GM11168 (cell line): Measurements from ENCODE around the gene CD300H.
"Not testable (repeated sequence)": the region's sequence is repeated elsewhere in the genome, so short reads cannot be mapped to it uniquely, and the experiment has no call there.

Experiments used
- in situ Hi-C: fragments of 300-500 bp; cut with MboI; formaldehyde crosslinking; loops from one replicate; pipeline ENCODE4 v1.12.0; 2022; ENCODE audit warnings: low sequenced_read_pairs; ENCODE audit not compliant: unreplicated experiment

CD300H gene

GRCh38 chr17:74591503-74591902 is 24.2 kb upstream of the CD300H start:
- in situ Hi-C loops = no loop called here

DNA sequence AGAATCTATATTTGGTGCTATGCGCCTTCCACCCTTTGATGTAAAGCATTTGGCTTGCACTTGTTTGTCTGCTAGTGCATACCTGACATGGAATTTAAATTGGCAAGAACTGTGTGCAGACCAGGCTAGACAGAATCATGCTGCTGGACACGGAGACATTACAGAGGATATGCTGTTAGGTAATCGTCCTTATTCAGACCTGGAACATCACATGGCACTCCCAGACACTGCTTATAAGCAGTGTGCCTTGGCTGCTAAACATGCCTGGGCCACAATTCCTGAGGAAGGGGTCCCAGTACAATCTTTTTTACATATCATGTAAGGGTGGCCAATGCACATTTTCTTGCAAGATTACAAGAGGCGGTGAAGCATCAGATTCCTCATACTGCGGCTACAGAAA is 18.4 kb upstream of the CD300H start:
- in situ Hi-C loops = no loop called here

DNA sequence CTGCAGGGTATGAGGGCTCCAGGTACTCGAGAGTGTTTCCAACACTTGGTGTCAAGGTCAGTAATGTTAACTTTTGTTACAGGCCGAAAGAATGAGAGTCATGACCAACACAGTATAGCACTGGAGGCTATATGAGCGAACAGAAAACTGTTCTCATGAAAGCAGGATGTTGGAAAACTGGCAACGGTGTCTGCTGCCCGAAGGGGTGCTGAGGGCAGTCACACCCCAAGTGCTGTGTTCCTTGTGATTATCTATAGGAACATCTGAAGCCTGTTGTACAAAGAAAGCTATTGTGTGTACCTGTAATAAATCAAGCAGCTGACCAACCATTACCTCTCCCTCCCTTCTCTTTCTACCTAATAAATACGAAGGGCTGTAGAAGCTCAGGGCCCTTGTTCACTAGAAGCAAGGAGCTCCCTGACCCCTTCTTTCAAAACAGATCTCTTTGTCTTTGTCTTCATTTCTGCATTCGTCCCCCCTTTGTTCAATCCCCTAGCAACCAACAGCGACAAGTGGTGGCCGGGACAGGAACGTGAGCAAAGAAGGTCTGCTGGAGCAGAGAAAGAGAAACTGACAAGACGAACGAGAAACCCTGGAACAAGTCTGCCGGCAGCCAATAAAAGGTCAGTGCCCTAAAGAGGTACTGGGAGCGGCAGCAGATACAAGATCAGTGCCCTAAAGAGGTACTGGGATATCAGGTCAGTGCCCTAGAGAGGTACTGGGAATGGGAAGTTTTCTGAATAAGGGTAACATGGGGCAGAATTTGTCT is 17.2 kb upstream of the CD300H start:
- in situ Hi-C loops = no loop called here

DNA sequence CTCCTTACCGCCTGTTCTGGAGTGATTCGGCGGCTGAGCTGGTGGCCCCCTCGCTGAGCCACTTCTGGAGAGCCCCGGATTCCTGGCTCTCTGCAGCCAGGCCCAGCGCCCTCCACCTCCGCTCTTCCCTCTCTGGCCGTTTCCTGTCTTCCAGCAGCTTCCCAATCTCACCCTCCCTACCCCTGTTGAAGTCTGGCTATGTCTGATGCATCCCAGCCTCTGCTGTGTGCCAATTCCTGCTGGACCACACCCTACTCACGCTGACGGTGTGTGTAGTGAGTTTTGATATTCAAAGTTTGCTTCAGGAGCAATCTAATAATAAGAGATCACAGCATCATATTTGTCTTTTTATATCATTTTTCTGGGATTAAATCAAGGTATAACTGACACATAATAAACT is 15.3 kb upstream of the CD300H start:
- in situ Hi-C loops = no loop called here

DNA sequence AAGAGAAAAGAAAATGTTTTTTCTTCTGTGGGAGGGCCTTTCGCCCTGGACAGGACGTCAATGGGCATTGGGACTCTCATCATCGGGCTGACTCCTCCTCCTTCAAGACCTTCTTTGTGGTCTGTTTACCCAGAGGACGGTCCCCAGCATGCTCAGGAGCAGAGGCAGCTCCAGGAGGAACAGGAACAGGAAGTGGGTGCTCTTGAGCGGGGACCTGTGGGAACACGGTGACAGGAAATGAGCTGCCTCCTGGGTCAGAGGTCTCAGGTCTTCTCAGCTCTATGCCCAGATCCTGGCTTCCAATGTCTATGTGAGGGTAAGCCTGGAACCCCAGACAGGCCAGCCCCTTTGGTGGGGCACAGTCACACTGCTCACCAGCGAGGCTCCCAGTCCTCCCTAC is 12.6 kb upstream of the CD300H start:
- in situ Hi-C loops = no loop called here

DNA sequence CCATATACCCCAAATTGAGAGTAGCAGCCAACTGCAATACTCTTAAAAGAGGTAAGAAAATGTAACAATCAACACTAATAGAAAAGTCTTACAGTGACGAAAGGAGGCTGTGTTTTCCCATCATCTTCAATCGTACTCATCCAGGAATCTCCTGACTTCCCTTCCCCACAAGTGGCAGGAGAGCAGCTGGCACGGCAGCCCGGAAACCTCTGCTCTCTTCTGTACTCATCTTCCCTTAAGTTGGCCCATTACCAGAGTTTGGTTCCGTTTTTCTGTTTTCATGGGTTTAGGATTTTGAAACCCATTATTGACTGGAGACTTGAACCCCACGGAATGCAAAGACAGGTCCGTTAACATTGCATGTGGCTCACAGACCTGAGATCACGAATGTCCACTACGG is 11.7 kb upstream of the CD300H start:
- in situ Hi-C loops = no loop called here

DNA sequence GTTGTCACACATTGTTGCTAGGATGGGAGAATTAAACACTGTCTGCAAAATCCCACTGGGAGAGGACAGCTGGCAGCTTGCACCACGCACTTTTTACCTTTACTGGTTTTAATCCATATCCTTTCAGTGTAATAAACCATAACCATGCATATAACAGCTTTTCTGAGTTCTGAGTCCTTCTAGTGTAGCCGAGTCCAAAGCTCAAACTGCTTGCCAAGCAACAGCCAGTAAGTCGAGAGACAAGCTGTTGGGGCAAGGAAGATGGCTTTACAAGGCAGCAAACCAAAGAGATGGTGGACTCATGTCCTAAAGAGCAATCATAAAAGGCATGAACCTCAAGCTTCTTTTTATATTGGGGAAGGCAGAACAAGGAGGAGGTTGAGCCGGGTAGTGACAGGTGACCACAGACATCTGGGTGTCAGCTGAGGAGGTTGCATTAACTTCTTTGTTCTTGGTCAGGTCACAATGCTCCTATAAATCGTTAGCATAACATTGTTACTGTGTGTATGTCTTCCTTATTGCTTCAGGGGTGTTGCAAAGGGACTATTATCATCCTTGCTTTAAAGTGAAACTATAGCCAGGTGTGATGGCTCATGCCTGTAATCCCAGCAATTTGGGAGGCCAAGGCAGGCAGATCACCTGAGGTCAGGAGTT is 7.3 kb upstream of the CD300H start:
- in situ Hi-C loops = no loop called here

DNA sequence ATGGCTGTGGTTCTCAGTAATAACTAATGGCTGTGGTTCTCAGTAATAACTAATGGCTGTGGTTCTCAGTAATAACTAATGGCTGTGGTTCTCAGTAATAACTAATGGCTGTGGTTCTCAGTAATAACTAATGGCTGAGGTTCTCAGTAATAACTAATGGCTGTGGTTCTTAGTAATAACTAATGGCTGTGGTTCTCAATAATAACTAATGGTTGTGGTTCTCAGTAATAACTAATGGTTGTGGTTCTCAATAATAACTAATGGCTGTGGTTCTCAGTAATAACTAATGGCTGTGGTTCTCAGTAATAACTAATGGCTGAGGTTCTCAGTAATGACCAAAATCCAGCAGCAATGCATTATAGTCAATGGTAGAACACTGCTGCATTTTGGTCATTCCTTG is 6.3 kb upstream of the CD300H start:
- in situ Hi-C loops = not testable (repeated sequence)

DNA sequence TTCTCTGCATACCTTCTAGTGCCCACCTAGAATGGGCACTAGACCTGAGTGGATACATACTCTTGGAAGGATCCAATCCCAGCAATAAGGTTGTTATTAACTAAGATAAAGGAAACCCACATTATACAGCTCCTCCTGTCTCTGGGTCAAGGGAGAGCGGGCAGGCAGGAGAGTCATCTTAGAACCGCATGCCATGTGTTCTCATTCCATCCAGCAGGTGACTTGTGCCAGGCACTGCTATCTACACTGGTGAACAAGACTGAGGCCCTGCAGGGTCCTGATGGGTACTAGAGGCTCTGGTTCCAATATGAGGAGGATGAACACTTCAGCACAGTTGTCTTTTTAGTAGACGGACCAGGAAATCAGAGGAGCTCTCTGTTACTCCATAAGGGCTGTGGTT is 5.9 kb upstream of the CD300H start:
- in situ Hi-C loops = no loop called here

DNA sequence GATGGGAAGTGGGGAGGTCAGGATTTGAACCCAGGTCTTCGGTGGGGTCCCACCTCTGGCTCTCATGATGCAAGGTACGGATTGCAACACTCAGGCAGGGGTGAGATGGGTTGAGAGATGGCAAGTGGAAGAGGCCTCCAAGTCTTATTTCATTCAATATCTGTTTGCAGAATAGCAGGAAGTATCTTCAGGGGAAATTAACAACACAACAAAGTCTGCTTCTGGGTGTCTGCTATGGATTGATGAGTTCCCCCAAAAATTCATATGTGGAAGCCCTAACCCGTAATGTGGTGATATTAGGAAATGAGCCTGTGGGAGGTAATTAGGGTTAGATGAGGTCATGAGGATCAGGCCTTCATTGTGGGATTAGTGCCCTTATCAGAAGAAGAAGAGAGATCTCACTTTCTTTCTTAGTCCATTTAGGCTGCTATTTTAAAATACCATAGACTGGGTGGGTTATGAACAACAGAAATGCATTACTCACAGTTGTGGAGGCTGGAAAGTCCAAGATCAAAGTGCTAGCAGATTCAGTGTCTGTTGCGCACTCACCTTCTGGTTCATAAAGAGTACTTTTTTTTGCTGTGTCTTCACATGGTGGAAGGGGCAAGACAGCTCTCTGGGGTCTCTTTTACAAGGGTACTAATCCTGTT is 4.4 kb upstream of the CD300H start:
- in situ Hi-C loops = no loop called here

- in situ Hi-C loops = no loop called here
Measured at GRCh38 chr17:74569020-74570003, 2.0 kb upstream of the CD300H start.

- in situ Hi-C loops = no loop called here
Measured at GRCh38 chr17:74568106-74568873, 981 bp upstream of the CD300H start.

GRCh38 chr17:74566132-74566753 is 1.1 kb downstream of the CD300H start:
- in situ Hi-C loops = no loop called here

DNA sequence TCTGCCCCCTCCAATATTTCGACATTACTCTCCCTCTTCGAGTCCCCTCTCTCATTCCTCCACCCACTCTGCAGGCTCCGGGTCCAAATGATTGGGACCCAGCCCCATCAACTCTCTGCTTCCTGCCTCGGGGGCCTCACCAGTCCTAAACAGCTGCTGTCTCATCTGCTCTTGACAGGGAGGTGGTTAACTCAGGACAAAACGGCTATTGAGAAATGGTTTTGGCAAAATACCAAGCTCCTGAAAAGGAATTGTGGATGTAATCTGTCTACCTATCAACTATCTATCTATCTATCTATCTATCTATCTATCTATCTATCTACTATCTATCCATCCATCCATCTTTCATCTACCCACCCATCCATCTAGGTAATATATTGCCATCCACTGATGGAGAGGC is 2.2 kb downstream of the CD300H start:
- in situ Hi-C loops = no loop called here

GRCh38 chr17:74563358-74563757 is 4.0 kb downstream of the CD300H start:
- in situ Hi-C loops = no loop called here

DNA sequence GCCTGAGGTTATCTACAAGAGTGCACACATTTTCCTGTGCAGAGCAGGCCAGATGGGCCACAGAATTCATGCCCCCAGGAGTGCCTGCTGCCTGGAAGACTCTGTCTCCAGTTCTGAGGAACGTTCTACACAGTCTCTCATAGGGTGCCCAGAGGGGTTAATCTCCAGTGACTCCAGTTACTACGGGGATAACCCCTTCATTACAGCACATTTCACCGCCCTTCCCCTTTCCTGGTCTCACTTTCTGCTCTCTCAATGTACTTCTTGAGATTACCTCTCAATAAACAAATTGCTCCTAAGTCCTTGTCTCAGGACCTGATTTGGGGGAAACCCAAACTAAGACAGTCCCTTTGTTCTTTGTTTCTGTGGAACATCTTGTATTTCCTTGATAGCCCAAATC is 5.7 kb downstream of the CD300H start:
- in situ Hi-C loops = no loop called here

DNA sequence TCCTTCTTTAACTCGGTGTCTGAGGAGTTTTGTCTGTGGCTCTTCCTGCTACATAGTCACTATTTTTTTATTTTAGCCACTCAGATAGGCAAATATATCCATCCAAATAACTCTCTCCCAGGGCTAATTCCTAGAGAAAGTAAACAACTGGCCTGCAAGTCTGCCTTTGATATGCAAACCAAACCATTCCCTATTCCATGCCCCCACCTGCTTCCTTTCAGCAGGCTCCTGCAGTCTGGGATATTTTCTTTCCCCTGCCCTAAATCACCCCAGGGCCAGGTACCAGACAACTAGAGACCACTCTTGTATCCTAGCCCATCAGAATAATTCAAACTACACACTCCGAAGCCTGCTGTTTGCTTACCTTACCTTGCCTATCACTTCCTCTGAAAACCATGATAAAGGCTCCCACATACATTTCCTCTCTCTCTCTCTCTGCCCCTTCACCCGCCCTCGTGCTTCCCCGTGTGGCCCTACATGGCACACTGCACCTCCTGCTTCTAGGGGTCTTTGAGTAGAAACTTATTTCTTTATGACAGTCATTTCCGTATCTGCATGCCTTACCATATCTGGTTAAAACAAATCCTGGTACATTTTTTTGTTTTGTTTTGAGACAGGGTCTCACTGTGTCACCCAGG is 8.3 kb downstream of the CD300H start:
- in situ Hi-C loops = no loop called here

DNA sequence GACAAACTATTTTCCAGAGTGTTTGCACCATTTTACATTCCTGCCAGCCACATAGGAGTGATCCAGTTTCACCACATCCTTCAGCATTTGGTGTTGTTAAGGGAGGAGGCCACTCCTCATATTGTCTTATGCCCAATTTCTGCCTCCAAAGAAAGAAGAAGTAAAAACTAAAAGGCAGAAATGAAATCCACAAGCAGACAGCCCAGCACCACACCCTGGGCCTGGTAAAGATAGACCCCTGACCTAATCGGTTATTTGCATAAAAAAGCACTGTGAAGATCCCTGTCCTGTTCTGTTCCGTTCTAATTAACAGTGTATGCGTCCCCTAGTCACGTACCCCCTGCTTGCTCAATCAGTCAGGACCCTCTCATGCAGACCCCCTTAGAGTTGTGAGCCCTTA is 8.9 kb downstream of the CD300H start:
- in situ Hi-C loops = not testable (repeated sequence)

DNA sequence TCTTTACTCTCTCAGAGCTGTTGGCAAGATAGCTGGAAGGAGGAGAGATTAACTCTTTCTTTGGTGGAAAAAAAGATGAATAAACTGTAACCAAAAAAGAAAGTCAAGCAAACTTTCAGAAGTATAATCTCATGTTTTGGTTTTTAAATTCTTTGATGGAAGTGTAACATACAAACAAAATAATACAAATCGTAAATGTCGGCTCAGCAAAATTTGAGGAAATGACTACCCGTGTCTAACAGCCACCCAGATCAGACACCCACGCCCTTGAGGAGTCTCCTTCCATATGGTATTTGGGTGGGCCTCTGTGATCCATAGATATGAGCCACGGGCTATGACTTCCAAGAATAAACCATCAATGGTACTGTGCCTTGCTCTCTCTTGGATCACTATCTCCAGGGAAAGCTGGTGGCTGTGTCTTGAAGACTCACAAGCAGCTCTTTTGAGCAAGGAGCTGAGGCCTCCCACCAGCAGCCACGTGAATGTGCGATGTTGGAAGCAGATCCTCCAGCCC is 11.8 kb downstream of the CD300H start:
- in situ Hi-C loops = no loop called here
